Heart right ventricle (tissue), 16 donors: ENCODE data around the gene CAMKMT. TPM values are rescaled to one million over a fixed set of nuclear protein-coding genes. Genes with fewer than 3 reads are reported as not detected.

Source experiments
- ATAC-seq, 8 donors: fragments of 200-7000 bp; cut with Tn5 transposase; one replicate each; pipeline ENCODE4 v1.9.1; 2020; ENCODE audit warnings: mild to moderate bottlenecking in 8 of 8, moderate library complexity in 8 of 8, moderate number of reproducible peaks in 1 of 8
- DNase-seq, 2 donors: peaks; one replicate each; pipeline ENCODE4 v3.0.0-alpha.2; 2020
- H3K27ac ChIP-seq, 10 donors: fragments of 200-600 bp; sonication (generic) in 2 of 10; one replicate each; pipeline versions ENCODE4 v1.5.0 to v1.8.0; 2020 to 2022; ENCODE audit warnings: mild to moderate bottlenecking in 3 of 10
- H3K27me3 ChIP-seq, 7 donors: fragments of 200-600 bp; one replicate each; pipeline ENCODE4 v1.8.0; 2021 to 2022; ENCODE audit warnings: mild to moderate bottlenecking in 2 of 7
- H3K36me3 ChIP-seq, 9 donors: fragments of 200-600 bp; sonication (generic) in 1 of 9; one replicate each; pipeline versions ENCODE4 v1.5.0 to v1.8.0; 2020 to 2022; ENCODE audit warnings: mild to moderate bottlenecking in 2 of 9
- H3K4me1 ChIP-seq, 9 donors: fragments of 200-600 bp; sonication (generic) in 1 of 9; one replicate each; pipeline versions ENCODE4 v1.5.0 to v1.8.0; 2020 to 2022; ENCODE audit warnings: mild to moderate bottlenecking in 4 of 9
- H3K4me3 ChIP-seq, 10 donors: fragments of 200-600 bp; sonication (generic) in 2 of 10; one replicate each; pipeline versions ENCODE4 v1.5.0 to v1.8.0; 2020 to 2022; ENCODE audit warnings: mild to moderate bottlenecking in 7 of 10, moderate library complexity in 2 of 10
- H3K9me3 ChIP-seq, 11 donors: fragments of 200-600 bp in 10 of 11; sonication (generic) in 2 of 11; one replicate each; pipeline versions ENCODE4 v1.5.0 to v1.8.0; 2013 to 2022; ENCODE audit warnings: mild to moderate bottlenecking in 2 of 11, control low read depth in 1 of 11, moderate library complexity in 1 of 11
- CTCF ChIP-seq, 9 donors: fragments of 200-600 bp; sonication (generic) in 2 of 9; IDR thresholded peaks; one replicate each; pipeline versions ENCODE4 v1.5.0 to v1.8.0; 2021 to 2022; ENCODE audit warnings: antibody characterized with exemption in 9 of 9, mild to moderate bottlenecking in 5 of 9, moderate library complexity in 1 of 9
- WGBS, 2 donors: extraction: QIAGEN DNeasy Blood & Tissue Kit; methylation state at CpG; one replicate each; pipeline ENCODE4 v1.1.7; 2013; ENCODE audit warnings: inconsistent platforms in 1 of 2; 5-methylcytosine and 5-hydroxymethylcytosine counted together
- intact Hi-C, 10 donors: fragments of 100-400 bp; cut with DNase I; formaldehyde crosslinking; loops; one replicate each; pipeline versions ENCODE4 v1.11.1 to v1.14.2; 2022
- polyA plus RNA-seq, 2 donors: library from polyadenylated mRNA; stranded (reverse); fragments of 200-250 nt; gene quantifications; one replicate each; pipeline ENCODE4 v1.2.3, GENCODE V29; 2013
- total RNA-seq, 10 donors: library from RNA; stranded (reverse); fragmentation: NEBNext Ultra II Directional in 3 of 10; extraction: Animal tissue kit (Norgen Biotek cat#: 25700) in 3 of 10; gene quantifications; one replicate each; pipeline versions ENCODE4 v1.2.1 to v1.2.4, GENCODE V29; 2021 to 2023
- donor health status: Arrhythmogenic right ventricular cardiomyopathy.
- donor health status: ischemic (EF 13 %, LVEDD 7.1; RV severe dilation, severe dysfunction).
- donor health status: healthy with polysubstance abuse.
- donor health status: DM: no; HTN: yes; CAD: no.
- donor health status: DM: no; HTN: no; CAD: no.
- donor health status: ischemic (EF 25% LVEDD 6.9; RV normal size, moderate dysfunction).
- donor health status: ischemic (EF 25% LVEDD 5.7; RV mildly dilated, moderate dysfunction).
- donor health status: healthy.
- donor health status: DM: yes; HTN: yes; CAD: no.
- donor health status: Ischemic cardiomyopathy.
- donor health status: ischemic (EF 35%, LVEDD 5.7; RV mildly dilated, moderate dysfunction).
- donor health status: nonischemic (EF 11% LVEDD 7.7; RV severe dilation, severe dysfunction).
- donor health status: DM: yes; HTN: yes; CAD: no.
- donor health status: PGD.
- donor health status: ischemic (EF 29% LVEDD 5.4; RV normal size, mild dysfunction).
- donor health status: nonischemic (EF 23%, LVEDD 6.1; RV moderate dilation, normal function).

The CAMKMT gene
- total and polyA plus RNA-seq, 12 donors = 4.1 to 6.4 (median 4.8) TPM

GRCh38 chr2:44354761-44355160 is 7.0 kb upstream of the CAMKMT start:
- ATAC-seq (no peak), DNase-seq (no peak)
- Histone ChIP-seq H3K27ac (no peak overlapping the region), H3K4me3 (no peak overlapping the region), H3K36me3 (peaks cover 0 to 14% (median 0%) of the 10 kb centered on the region in 9 donors), H3K4me1 (peaks cover 0 to 64% (median 47%) of the 10 kb centered on the region in 9 donors), H3K27me3 (no peaks in the 10 kb centered on the region), H3K9me3 (no peaks in the 10 kb centered on the region)
- no peak for TF ChIP-seq CTCF (IDR thresholded peaks at IDR 0.05)
- WGBS, 2 donors = 92 to 93% methylated on average over 6 of the region's 6 CpGs
- intact Hi-C loops = loop anchor here in 1 of 10 donors (10.0 kb wide), 1 partner anchor 270 kb away; no protein-coding TSS in a partner anchor

- DNase-seq (peak in 1 of 2 donors; percentile 19), ATAC-seq (no peak)
- 53 to 57% methylated on average over 3 of the region's 3 CpGs for WGBS, 2 donors
- TF ChIP-seq CTCF (IDR thresholded peaks at IDR 0.05) = no peak
- H3K27me3 ChIP-seq = no peaks in the 10 kb centered on the region
- intact Hi-C loops = loop anchor here in 1 of 10 donors (10.0 kb wide), 1 partner anchor 274 kb away; no protein-coding TSS in a partner anchor
- H3K36me3 ChIP-seq = peaks cover 0 to 14% (median 0%) of the 10 kb centered on the region in 9 donors
- H3K4me1 ChIP-seq = peaks cover 0 to 50% (median 37%) of the 10 kb centered on the region in 9 donors
- no peak overlapping the region for H3K27ac ChIP-seq
- H3K4me3 ChIP-seq = no peak overlapping the region
- H3K9me3 ChIP-seq = no peaks in the 10 kb centered on the region
These were observed 3.2 kb upstream of the CAMKMT start for GRCh38 chr2:44358503-44358902.

- WGBS, 2 donors = 2 to 3% methylated on average over 19 of the region's 19 CpGs
- DNase-seq (no peak), ATAC-seq (peak in 7 of 8 donors; percentile 23 to 55 (median 38))
- Histone ChIP-seq H3K4me3 (peak overlapping the region; percentile 42 to 98 (median 88)), H3K4me1 (peaks cover 0 to 45% (median 37%) of the 10 kb centered on the region in 9 donors), H3K27ac (peak overlapping the region; percentile 93 to 99 (median 96)), H3K36me3 (peaks cover 0 to 7% (median 0%) of the 10 kb centered on the region in 9 donors), H3K27me3 (no peaks in the 10 kb centered on the region), H3K9me3 (no peaks in the 10 kb centered on the region)
- no peak for TF ChIP-seq CTCF (IDR thresholded peaks at IDR 0.05)
- intact Hi-C loops = loop anchor here in 5 of 10 donors (2.0 to 10.0 kb wide), 6 partner anchors 192 to 366 kb away; partner anchors contain the start of genes PPM1B (in 5 of the 5) and LRPPRC (in 2 of the 5)
These were observed 908 bp upstream of the CAMKMT start for GRCh38 chr2:44360749-44361329.

- Histone ChIP-seq H3K27me3 (no peaks in the 10 kb centered on the region), H3K36me3 (no peaks in the 10 kb centered on the region), H3K4me3 (peak overlapping the region; percentile 42 to 98 (median 88)), H3K4me1 (peaks cover 0 to 37% (median 27%) of the 10 kb centered on the region in 9 donors), H3K27ac (peak overlapping the region; percentile 93 to 99 (median 96)), H3K9me3 (no peaks in the 10 kb centered on the region)
- DNase-seq (peak; percentile 18 to 20), ATAC-seq (peak; percentile 20 to 40 (median 28))
- WGBS, 2 donors = 1 to 2% methylated on average over 32 of the region's 32 CpGs
- no peak for TF ChIP-seq CTCF (IDR thresholded peaks at IDR 0.05)
- intact Hi-C loops = loop anchor here in 5 of 10 donors (5.0 to 10.0 kb wide), 5 partner anchors 195 to 368 kb away; partner anchors contain the start of genes PPM1B (in 4 of the 5) and LRPPRC (in 2 of the 5)
These were observed 664 bp downstream of the CAMKMT start for GRCh38 chr2:44362207-44363015.
